ENCODE data around the gene MMRN2.
"Not testable (repeated sequence)": the region's sequence is repeated elsewhere in the genome, so short reads cannot be mapped to it uniquely, and the experiment has no call there.

Gene MMRN2, protein sequence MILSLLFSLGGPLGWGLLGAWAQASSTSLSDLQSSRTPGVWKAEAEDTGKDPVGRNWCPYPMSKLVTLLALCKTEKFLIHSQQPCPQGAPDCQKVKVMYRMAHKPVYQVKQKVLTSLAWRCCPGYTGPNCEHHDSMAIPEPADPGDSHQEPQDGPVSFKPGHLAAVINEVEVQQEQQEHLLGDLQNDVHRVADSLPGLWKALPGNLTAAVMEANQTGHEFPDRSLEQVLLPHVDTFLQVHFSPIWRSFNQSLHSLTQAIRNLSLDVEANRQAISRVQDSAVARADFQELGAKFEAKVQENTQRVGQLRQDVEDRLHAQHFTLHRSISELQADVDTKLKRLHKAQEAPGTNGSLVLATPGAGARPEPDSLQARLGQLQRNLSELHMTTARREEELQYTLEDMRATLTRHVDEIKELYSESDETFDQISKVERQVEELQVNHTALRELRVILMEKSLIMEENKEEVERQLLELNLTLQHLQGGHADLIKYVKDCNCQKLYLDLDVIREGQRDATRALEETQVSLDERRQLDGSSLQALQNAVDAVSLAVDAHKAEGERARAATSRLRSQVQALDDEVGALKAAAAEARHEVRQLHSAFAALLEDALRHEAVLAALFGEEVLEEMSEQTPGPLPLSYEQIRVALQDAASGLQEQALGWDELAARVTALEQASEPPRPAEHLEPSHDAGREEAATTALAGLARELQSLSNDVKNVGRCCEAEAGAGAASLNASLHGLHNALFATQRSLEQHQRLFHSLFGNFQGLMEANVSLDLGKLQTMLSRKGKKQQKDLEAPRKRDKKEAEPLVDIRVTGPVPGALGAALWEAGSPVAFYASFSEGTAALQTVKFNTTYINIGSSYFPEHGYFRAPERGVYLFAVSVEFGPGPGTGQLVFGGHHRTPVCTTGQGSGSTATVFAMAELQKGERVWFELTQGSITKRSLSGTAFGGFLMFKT

DNA sequence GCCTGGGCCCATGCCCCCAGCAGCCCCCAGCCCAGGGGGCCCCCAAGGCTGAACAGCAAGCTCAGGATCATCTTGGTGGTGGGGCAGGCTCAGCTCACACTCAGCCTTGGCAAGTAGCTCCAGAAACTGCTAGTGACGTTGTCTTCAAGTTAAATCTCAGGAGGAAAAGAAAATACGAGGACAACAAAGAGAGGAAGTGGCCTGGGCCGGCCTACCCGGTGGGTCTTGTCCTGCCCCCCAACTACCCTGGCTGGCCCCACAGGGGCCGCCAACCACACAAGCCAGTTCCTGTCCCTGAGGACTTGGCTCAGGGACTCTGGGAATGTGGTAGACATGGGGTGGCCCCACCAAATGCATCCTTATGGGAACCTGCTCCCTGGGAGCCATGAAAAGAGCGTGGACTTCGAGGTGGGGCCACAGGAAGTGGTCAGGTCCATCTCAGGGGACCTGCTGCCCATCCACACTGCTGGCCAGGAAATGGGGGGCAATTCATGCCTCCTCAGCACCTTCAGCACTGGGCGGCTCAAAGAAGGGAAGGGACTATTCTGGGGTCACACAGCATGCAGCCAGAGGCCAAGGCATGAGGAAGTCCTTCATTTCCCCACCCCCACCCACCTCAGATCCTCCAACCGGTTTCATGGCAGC is at the start of gene MMRN2:
Gene MMRN2 (minus strand): TSS at position 145 of the 645 bp plus-strand sequence. CDS start 74 bp downstream, at position 71.
- TF ChIP-seq, protein P1, sequence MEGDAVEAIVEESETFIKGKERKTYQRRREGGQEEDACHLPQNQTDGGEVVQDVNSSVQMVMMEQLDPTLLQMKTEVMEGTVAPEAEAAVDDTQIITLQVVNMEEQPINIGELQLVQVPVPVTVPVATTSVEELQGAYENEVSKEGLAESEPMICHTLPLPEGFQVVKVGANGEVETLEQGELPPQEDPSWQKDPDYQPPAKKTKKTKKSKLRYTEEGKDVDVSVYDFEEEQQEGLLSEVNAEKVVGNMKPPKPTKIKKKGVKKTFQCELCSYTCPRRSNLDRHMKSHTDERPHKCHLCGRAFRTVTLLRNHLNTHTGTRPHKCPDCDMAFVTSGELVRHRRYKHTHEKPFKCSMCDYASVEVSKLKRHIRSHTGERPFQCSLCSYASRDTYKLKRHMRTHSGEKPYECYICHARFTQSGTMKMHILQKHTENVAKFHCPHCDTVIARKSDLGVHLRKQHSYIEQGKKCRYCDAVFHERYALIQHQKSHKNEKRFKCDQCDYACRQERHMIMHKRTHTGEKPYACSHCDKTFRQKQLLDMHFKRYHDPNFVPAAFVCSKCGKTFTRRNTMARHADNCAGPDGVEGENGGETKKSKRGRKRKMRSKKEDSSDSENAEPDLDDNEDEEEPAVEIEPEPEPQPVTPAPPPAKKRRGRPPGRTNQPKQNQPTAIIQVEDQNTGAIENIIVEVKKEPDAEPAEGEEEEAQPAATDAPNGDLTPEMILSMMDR (conservative IDR thresholded peaks at IDR 0.05; ENCODE audit: low read depth, low read length): no peak
- no peak for DNase-seq (ENCODE audit: low read depth)
- no peak within 1 kb of the TSS for H3K4me3 ChIP-seq (ENCODE audit: low read depth, low read length)

DNA sequence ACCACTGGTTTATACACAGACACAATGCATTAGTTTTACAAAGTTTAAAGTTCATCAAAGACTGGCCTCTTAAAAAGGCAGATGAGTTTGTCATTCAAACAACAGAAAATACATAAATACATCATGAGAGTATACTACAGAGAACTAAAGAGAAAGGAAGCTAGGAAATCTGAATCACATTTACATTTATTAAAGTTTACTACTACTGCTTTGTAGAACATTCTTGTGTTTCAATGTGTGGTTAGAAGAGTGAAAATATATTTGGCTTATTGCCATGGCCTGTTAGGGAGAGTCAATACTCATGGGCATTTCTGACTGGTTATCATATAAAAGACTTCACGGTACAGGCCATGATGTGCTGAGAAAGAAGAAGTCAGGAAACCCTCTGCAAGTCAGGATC is 49.7 kb upstream of the MMRN2 start:
- not testable (repeated sequence) for H3K4me3 ChIP-seq (ENCODE audit: low read depth, low read length)
- DNase-seq (ENCODE audit: low read depth): peak; percentile 81

DNA sequence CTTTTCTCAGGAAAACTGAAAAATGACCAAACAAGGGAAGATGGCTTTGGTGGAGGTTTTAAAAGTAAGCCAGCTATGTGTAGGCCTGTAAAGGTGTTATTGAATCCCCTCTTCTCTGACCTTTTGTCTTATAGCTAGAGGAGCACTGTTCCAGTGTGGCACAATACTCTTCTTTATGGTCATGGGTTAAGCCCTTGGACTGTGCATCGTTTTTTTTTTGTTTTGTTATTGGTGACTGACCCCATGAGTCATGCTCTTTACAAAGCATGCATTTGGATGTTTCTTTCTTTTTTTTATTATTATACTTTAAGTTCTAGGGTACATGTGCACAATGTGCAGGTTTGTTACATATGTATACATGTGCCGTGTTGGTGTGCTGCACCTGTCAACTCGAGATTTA is 43.1 kb upstream of the MMRN2 start:
- TF ChIP-seq, protein P1 (conservative IDR thresholded peaks at IDR 0.05; ENCODE audit: low read depth, low read length): no peak
- DNase-seq (ENCODE audit: low read depth): peak; percentile 67
- H3K4me3 ChIP-seq (ENCODE audit: low read depth, low read length): no peak overlapping the region

DNA sequence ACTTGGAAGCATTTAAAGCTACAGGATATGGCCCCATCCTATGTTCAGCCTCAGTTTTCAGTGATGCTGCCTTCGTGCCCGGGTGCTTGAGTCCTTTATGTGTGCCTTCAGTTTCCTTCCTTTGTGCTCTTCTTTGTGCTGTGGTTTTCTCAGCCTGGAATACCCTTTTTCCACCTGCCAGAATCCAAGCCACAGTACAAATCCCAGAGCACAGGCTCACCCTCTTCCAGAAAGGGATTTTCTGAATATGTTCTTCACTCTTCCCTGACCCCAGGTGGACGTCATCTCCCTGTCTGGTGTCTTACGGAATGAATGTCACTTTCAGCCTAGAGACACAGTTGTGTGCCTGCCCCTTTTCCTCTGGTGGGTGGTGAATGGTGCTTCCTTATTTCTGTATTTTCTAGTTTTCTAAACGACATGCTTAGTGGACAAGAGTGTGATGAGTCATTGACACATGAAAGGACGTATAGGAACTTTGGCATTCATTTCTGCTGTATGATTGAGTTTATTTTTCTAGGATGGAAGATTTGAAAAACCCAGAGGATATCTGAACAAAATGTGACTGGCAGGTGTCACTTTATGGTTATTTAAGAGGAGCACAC is 42.5 kb upstream of the MMRN2 start:
- DNase-seq (ENCODE audit: low read depth); H3K4me3 ChIP-seq (ENCODE audit: low read depth, low read length): not testable (repeated sequence)

DNA sequence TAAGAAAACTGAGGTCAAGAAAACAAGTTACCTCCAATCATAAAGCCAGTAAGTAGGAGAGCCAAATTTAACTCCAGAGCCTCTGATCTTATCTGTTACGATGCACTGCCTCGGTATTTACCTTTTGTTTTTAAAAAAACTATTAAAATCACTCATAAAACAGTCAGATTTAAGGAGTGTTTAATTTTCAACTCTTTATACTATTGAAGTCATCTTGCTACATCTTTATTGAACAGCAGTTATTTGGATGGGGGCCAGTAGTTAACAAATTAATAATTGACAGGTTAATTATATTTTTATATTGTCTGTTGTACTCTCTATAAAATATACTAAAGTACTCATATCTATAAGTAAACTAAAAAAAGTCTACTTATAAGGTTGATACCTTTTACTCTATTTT is 35.5 kb upstream of the MMRN2 start:
- no peak for DNase-seq (ENCODE audit: low read depth)
- no peak overlapping the region for H3K4me3 ChIP-seq (ENCODE audit: low read depth, low read length)
- TF ChIP-seq, protein P1 (conservative IDR thresholded peaks at IDR 0.05; ENCODE audit: low read depth, low read length): no peak

DNA sequence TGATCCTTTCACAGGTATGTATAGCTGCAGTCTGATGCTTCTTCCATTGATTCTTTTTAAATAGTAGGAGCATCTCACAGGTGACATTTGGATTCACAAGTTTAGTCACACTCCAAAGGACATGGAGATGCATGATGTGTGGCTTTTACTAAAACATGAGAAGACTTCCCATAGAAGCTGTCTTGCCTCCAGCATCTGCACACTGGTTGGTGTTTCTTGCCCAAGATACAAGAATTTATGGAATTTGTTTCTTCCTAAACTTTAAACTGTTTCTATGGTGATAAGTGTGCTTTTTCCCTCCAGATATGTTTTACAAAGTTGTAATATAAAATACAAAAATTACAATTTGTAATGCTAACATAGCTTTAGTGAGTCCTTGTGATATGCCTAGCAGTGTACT is 35.0 kb upstream of the MMRN2 start:
- H3K4me3 ChIP-seq (ENCODE audit: low read depth, low read length): no peak overlapping the region
- DNase-seq (ENCODE audit: low read depth): peak; percentile 34
- TF ChIP-seq, protein P1 (conservative IDR thresholded peaks at IDR 0.05; ENCODE audit: low read depth, low read length): no peak

DNA sequence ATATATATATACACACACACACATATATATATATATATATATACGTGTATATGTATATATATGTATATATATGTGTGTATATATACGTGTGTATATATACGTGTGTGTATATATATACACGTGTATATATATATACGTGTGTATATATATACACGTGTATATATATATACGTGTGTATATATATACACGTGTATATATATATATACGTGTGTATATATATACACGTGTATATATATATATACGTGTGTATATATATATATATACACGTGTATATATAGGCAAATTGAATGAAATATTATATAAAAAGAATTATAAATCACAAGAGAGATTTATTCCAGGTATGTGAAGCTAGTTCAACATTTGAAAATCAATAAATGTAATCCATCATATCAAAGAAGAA is 33.9 kb upstream of the MMRN2 start:
- not testable (repeated sequence) for H3K4me3 ChIP-seq (ENCODE audit: low read depth, low read length); DNase-seq (ENCODE audit: low read depth)

DNA sequence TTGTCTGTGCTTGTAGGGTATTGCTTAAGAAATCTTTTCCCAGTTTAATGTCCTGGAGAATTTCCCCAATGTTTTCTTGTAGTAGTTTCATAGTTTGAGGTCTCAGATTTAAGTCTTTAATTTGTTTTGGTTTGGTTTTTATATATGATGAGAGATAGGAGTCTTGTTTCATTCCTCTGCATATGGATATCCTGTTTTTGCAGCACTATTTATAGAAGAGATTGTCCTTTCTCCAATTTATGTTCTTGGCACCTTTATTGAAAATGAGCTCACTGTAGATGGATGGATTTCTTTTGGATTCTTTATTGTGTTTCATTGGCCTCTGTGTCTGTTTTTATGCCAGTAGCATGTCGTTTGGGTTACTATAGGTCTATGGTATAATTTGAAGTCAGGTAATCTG is 31.1 kb upstream of the MMRN2 start:
- H3K4me3 ChIP-seq (ENCODE audit: low read depth, low read length): no peak overlapping the region
- no peak for DNase-seq (ENCODE audit: low read depth)
- TF ChIP-seq, protein P1 (conservative IDR thresholded peaks at IDR 0.05; ENCODE audit: low read depth, low read length): no peak

DNA sequence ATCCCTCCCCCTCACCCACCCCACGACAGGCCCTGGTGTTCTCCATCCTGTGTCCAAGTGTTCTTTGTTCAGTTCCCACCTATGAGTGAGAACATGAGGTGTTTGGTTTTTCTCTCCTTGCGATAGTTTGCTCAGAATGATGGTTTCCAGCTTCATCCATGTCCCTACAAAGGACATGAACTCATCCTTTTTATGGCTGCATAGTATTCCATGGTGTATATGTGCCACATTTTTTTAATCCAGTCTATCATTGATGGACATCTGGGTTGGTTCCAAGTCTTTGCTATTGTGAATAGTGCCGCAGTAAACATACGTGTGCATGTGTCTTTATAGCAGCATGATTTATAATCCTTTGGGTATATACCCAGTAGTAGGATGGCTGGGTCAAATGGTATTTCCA is 27.1 kb upstream of the MMRN2 start:
- not testable (repeated sequence) for H3K4me3 ChIP-seq (ENCODE audit: low read depth, low read length); DNase-seq (ENCODE audit: low read depth)
